NCI-H446 (cell line): ENCODE measurements around the gene HADH.
"Not testable (repeated sequence)": the region's sequence is repeated elsewhere in the genome, so short reads cannot be mapped to it uniquely, and the experiment has no call there.

Source experiments
- DNase-seq, 2 experiments: peaks; one replicate each; lab custom pipeline; 2025; lab: John Stamatoyannopoulos, UW

HADH gene

GRCh38 chr4:108031427-108032083 lies 41.9 kb downstream of the HADH start:
- no peak for DNase-seq

- DNase-seq = no peak
Observed at GRCh38 chr4:108033348-108033747, 43.7 kb downstream of the HADH start.

DNA sequence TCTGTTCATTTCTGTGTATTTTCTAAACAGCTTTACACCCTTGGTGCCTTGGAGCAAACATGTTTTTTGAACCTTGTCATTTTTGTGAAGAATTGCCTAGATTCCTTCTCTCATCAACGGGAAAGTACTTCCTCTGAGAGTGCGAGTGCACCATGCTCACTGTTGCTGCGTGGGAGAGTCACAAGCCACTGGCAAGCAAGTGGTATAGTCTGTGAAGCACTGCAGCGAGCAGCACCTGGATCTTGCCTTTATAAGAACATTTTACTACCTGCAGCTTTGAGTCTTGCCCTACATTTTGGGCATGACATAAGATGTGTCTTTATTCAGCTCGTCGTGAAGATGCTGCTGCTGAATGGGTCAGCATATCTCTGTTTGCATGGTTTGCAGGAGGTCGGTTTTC lies 44.9 kb downstream of the HADH start:
- DNase-seq = no peak

GRCh38 chr4:108035691-108036090 lies 46.0 kb downstream of the HADH start:
- no peak for DNase-seq

GRCh38 chr4:108036213-108036612 lies 46.5 kb downstream of the HADH start:
- no peak for DNase-seq

DNA sequence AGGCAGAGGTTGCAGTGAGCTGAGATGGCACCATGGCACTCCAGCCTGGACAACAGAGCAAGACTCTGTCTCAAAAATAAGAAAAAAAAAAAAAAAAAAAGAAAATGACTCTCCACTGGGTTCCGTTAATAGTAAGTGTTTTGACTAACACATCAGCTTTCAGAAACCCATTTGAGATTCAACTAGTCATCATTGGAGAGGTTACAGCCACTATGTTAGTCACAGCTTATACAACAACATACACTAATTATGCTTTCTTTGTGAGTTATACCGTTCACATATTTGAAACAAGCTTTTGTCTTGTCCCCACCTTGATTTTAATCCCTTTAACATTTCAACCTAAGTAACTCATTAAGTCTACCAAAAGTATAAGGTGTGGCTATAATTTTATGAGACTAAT lies 48.2 kb downstream of the HADH start:
- DNase-seq = no peak

GRCh38 chr4:108042927-108043326 lies 53.2 kb downstream of the HADH start:
- DNase-seq = no peak

DNA sequence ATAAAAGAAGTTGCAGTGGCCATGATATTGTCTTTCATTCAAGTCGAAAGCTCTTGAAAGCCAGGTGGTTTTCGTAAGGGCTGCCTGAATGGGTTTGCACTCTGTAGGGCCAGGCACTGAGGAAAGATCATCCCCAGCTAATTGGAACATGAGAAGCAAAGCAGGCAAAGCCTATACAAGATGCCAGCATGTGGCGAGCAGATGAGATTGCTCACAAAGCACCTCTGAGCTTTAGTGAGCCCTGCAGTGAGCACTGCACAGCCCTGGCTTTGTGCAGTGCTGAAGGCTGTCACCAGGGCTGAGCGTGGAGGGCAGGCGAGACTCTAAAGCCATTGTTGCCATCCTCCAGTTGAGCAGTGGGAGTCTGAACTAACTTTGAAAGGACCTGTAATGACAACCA lies 53.8 kb downstream of the HADH start:
- no peak for DNase-seq

DNA sequence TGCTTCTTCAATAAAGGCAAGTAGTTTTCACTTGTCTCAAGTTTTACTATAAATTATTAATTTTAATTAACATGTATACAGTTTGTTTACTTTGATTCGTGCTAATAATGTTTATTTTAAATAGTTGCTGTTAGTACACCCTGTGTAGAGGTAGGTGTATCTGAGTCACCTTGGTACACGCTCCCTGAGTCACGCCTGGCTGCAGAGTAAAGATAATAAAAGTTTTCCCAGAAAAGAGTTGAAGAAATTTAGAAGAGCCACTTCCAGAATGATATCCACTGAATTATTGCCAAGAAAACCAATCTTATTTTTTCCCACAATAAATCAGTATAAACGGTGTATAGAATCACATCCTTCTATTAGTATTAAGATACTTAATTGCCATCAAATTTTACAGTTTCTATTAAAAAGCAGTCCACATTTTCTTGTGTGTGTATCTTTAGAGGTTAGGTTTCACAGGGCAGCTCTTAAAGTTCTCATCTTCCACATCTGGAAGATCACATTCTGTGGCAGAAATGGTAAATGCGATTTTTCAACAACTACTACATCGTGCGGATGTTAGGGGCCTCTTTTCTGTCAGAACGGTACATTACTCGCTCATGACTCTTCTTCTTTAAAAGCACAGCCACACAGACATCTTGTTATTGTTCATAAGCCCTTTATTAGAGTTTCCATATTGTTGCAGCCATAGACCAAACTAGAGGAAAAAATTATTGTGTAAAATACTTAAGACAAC lies 55.4 kb downstream of the HADH start:
- no peak for DNase-seq

DNA sequence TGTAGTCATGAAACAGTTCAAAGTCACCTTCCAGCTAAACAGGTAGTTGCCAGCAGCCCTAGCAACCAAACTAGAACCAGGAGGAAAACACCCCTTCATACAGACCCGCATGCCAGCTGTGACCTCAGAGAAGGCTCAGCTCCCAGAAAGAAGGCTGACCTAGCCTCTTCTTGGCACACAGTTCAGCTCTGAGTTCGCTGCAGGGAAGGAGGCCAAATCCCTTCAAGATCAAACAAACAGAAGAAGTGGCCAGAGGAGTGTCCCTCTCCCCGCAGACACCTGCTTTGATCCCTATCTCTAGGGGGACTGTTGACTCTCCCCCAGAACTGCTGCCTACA lies 56.0 kb downstream of the HADH start:
- peak; percentile 5 to 54 for DNase-seq

DNA sequence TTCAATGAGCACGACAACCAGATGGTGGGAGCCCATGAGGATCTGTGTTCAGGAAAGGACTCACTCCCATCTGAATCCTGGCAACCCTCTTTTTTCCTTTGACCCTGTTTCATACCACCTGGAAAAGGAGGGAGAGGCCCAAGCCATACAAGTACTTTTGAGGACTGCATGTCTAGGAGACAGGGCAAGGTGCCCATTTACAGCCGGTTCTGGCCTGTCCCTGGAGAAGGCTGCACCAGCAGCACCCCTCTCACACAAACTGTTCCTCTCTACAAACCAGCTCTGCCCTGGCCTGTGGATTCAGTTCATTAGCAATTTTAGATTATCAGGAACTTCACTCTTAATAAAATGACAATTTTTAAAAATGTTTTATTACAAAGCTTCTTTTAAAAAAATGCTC lies 57.5 kb downstream of the HADH start:
- DNase-seq = no peak

DNA sequence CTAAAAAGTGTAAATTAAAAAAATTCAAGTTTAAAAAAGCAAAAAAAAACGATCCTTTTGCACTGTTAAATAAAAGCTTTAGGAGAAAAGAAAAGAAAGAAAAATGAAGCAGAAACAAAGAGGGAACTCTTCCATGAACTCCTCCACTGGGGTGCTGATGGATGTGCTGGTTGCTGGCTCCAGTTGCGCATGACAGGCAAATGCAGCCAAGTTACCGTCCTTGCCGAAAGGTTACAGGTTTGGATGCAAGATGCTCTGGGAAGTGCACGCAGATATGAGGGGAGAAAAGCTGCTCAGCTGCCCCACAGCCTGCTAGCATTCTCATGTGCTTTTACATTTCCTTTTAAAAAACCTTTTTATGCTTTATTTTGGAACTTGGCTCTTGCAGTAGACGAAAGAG lies 58.5 kb downstream of the HADH start:
- DNase-seq = no peak

DNA sequence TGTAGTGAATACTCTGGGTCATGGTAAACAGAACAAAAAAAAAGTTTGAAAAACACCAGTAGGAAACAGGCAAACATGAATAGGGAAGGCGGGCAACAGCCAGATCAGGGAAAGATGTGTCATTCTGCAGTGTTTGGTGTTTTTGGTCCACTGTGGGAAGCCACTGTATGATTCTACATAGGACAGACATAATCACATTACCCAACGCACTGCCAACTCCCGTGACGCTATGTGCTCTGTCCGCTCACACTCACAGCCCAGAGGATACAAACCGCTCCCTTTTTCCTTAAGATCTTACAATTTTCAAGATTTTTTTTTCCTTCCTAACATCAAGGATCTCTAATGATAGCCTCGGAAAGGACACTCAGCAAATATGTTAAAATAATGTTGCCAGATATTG lies 59.3 kb downstream of the HADH start:
- no peak for DNase-seq

GRCh38 chr4:108049406-108049805 lies 59.7 kb downstream of the HADH start:
- no peak for DNase-seq

DNA sequence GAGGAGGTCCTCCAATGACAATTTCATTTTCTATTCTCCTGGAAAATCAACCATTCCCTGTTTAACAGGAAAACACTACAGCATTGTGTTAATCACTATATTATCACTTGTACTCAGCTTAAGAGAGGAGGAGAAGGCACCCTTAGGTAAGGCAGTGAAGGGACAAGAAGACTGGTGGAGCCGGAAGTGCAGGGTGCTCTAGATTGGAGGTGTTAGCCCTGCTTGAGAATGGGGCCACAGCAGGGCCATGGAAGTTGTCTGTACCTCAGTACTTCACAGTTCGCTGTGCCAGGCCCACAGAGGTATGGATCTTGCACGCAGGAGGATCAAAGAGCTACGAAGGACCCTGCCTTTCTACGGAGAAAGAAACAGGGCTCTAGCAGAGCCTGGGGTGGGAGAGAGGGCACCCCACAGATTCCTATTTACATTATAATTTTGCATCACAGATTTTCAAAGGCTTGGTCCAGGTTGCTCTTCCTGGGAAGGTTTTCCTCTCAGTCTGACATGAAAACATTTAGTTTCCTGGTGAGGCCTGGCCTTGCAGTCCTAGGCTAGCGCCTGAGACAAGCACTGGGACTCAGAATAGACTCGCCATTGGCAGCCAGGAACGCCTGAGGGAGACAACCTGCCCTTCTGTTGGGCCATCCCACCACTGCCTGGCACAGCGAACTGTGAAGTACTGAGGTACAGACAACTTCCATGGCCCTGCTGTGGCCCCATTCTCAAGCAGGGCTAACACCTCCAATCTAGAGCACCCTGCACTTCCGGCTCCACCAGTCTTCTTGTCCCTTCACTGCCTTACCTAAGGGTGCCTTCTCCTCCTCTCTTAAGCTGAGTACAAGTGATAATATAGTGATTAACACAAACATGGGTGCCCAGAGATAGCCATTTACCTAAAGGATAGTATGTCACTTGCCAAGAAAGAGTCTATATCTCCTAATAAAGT lies 60.8 kb downstream of the HADH start:
- DNase-seq = not testable (repeated sequence)

DNA sequence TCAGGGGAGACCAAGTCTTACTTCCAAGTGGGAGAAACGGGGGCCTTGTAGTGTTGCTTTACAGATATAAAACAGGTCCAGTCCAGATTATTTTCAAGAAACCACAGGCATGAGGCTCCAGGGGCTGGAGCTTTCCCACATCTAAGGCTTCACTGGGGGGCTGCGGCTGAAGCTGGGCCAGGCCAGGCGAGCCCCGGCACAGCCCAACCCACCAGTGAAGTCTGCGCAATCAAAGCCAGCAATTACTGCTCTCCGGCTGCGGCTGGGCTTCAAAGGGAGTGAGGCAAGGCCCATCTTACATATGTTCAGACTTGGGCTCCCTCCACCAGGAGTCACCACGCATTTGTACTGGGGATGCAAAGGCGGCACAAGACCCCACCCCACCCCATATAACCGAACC lies 61.7 kb downstream of the HADH start:
- DNase-seq = no peak

GRCh38 chr4:108052558-108053120 lies 63.0 kb downstream of the HADH start:
- DNase-seq = no peak

DNA sequence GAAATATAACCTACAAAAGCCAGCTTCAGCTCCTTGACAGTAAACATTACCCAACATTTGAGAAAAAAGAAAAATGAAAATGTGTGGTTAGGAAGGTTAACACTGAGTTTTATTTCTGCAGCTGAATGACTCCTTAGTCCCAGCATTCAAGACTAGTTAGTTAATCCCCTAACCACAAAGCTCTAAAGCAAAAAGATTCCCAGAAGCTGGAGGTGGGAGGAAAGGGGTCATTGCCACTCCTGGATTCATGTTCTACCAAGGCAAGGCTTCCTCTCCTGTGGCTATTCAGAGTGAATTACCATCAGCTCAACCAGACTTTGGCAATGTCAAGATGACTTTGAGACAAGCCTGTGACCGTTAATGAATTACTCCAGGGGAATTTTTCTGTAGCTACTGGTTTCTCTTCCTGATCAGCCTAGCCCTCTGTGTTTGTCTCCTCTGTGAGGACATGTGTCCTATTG lies 63.6 kb downstream of the HADH start:
- no peak for DNase-seq

DNA sequence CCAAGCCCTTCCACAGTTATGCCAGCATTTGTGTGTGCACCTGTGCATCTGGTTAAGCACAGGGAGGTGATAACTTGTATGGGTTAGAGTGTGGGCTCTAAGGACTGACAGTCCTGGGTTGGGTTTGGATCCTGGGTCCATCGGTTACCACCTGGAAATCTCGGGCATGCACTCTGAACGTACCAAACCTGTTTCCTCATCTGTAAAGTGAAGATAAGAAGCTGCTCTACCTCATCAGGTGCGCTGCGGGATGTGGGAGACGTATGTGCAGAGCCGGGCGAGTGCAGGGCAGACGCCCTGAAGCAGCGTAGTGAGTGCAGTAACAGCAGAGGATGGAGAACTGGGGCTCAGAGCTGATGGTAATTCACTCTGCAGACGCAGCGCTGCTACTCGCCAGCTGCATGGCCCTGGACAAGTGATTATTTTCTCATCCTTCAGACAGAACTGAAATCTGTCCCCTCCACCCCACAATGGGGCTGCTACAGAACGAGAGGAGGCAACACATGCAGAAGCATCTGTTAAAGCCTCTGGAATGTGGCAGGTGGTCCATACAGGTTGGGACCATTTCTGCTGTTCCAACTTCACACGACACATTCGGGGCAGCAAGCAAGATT lies 64.4 kb downstream of the HADH start:
- DNase-seq = no peak

DNA sequence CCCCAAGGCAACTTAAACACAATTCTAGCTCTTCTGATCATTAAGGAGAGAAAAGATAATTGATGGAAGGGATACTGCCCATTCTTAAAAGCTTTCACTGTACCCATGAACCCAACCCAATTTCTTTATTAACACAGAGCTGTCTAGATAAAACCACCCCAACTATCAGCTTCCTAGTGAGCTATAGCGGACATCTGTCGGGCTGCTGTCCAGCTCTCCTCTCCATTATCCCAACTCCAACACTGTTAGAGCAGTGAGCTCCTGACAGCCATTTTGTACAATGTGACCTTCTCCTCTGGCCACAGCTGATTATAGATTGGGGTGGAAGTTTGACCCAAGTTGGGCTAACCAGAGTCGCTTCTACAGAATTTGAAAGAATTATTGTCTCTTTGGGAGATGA lies 66.1 kb downstream of the HADH start:
- no peak for DNase-seq

DNA sequence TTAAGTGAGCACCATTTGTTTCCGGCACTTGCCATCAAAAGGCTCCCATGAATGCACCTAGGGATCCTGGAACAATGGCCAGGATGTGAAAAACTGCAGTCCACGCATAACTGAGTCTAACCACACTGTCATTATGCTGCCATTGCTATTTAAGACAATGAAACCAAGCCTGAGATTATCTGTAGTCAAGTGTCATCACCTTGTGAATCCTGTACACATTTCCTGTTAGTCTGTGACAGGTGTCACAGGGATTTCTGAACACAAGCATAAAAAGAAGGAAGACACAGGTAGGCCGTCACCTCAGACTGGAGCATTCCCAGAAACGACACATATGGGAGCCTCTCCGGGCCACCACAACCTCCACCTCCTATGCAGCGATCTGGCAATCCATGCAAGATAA lies 66.7 kb downstream of the HADH start:
- DNase-seq = no peak
